ENCODE data around the gene MYLK.

The MYLK gene

DNA sequence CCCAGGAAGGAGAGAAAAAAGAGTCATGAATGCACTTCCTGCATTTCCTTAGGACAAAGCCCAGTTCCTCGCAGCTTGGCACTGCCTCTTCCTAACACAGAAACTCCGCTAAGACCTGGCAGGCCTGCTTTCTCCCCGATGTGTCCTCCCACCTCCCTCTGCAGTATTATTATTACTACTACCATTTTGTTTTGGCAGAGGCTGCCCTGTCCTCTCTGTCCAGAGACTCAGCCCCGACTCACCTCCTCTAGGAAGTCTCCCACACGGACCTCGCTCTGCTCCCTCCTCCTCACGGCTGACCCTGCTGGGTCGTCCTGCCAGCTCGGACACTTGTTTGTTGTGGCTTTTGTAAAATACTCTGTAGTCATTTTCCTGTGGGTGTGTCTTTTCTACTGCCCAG is 192.1 kb downstream of the MYLK start:
- peaks cover 8 to 16% of the 10 kb centered on the region in 2 donors for H3K36me3 ChIP-seq (ENCODE audit: control insufficient read depth in 1 of 2, insufficient read depth in 2 of 2, low read length in 2 of 2)
- H3K4me1 ChIP-seq (ENCODE audit: control insufficient read depth in 1 of 2, insufficient read depth in 2 of 2, low read length in 2 of 2): peaks cover 26 to 81% of the 10 kb centered on the region in 2 donors
- no peaks in the 10 kb centered on the region for H3K9me3 ChIP-seq (ENCODE audit: control insufficient read depth in 1 of 2, low read length in 2 of 2)
- H3K4me3 ChIP-seq (ENCODE audit: low read depth in 1 of 2, low read length in 2 of 2): no peak overlapping the region
- H3K27me3 ChIP-seq (ENCODE audit: low read depth, low read length): no peaks in the 10 kb centered on the region
- H3K27ac ChIP-seq (ENCODE audit: low read length): no peak overlapping the region

DNA sequence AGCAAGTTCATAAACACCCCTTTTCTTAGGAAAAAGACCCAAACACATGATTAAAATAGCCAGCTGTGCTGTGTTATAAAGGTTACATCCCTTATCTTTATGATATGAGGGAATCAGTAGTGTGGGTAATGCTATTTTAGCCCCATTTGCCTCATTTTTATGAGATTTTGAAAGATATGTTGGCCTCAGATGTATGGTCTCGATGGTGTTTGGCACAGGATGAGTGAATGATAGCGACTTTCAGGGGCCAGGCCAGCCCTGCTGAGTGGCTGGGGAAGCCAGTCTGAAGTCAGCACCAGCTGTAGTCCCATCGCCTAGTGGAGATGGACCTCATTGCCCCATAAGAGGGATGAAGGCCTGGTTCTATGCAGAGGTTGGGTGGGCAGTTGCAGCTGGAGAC is 194.3 kb downstream of the MYLK start:
- Histone ChIP-seq H3K36me3 (ENCODE audit: control insufficient read depth in 1 of 2, insufficient read depth in 2 of 2, low read length in 2 of 2) (peaks cover 8 to 13% of the 10 kb centered on the region in 2 donors), H3K4me3 (ENCODE audit: low read depth in 1 of 2, low read length in 2 of 2) (no peak overlapping the region), H3K27me3 (ENCODE audit: low read depth, low read length) (no peaks in the 10 kb centered on the region), H3K4me1 (ENCODE audit: control insufficient read depth in 1 of 2, insufficient read depth in 2 of 2, low read length in 2 of 2) (peaks cover 13 to 69% of the 10 kb centered on the region in 2 donors), H3K27ac (ENCODE audit: low read length) (no peak overlapping the region), H3K9me3 (ENCODE audit: control insufficient read depth in 1 of 2, low read length in 2 of 2) (no peaks in the 10 kb centered on the region)

DNA sequence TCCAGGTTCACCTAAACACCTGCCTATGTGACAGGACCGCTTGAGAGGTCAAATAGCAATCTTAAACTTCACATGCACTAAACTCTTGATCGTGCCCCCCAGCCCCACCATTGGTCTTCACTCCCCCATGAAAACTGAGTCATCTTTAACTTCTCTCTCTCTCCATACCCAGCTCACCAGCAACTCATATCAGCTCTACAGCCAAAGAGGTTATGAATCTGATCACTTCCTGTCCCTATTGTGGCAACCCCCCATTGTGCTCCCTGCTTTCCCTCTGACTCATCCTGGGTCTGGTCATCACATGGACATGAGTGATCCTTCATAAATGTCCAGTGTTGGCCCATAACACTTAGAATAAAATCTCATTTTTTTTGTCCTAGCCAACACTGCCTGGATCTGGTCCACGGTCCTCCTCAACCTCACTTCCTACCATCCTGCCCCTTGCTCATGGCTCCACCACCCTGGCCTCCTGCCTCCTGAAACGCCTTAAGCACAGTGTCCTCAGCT is 195.8 kb downstream of the MYLK start:
- Histone ChIP-seq H3K9me3 (ENCODE audit: control insufficient read depth in 1 of 2, low read length in 2 of 2) (no peaks in the 10 kb centered on the region), H3K27me3 (ENCODE audit: low read depth, low read length) (no peaks in the 10 kb centered on the region), H3K27ac (ENCODE audit: low read length) (peak overlapping the region; percentile 60), H3K4me3 (ENCODE audit: low read depth in 1 of 2, low read length in 2 of 2) (no peak overlapping the region), H3K36me3 (ENCODE audit: control insufficient read depth in 1 of 2, insufficient read depth in 2 of 2, low read length in 2 of 2) (peaks cover 11 to 13% of the 10 kb centered on the region in 2 donors), H3K4me1 (ENCODE audit: control insufficient read depth in 1 of 2, insufficient read depth in 2 of 2, low read length in 2 of 2) (peaks cover 0 to 64% of the 10 kb centered on the region in 2 donors)

DNA sequence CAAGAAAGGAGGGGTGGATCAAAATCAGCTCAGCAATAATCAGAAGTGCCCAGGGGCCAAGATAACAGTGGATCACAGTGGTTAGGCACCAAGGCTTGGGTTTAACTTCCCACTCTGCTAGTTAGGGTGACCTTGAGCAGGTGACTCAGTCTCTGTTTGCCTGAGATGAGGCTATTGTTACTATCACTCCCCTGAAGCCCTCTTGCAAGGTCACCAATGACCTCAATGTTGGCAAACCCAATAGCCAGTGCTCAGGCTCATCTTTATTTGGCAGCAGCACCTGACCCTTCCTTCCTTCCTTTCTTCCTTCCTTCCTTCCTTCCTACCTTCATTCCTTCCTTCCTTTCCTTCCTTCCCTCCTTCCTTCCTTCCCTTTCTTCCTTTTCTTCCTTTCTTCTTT is 196.8 kb downstream of the MYLK start:
- no peak overlapping the region for H3K4me3 ChIP-seq (ENCODE audit: low read depth in 1 of 2, low read length in 2 of 2)
- H3K27ac ChIP-seq (ENCODE audit: low read length): peak overlapping the region; percentile 28

DNA sequence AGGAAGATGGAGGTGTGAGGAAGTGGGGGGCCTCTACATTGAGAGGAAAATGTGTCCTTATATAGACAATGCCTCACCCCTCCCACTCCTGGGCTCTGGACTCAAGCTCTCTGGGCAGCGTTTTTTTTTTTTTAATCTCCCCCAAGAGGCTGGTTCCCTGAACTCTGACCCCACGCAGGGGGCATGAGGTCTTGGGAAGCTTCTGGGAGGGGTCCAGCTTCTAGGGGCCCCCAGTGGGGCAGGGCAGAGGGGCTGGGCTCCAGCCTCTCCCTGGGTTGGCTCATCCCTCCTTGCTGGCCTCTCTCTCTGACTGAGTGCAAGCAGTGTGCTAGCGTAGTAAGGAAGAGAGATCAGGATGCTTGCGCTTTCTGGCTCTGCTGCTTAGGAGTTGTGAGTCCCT is 197.9 kb downstream of the MYLK start:
- H3K9me3 ChIP-seq (ENCODE audit: control insufficient read depth in 1 of 2, low read length in 2 of 2): no peaks in the 10 kb centered on the region
- no peak overlapping the region for H3K27ac ChIP-seq (ENCODE audit: low read length)

More for the DNA sequence above, 196.8 kb downstream of the MYLK start:
- Histone ChIP-seq H3K27me3 (ENCODE audit: low read depth, low read length) (no peaks in the 10 kb centered on the region), H3K9me3 (ENCODE audit: control insufficient read depth in 1 of 2, low read length in 2 of 2) (no peaks in the 10 kb centered on the region), H3K4me1 (ENCODE audit: control insufficient read depth in 1 of 2, insufficient read depth in 2 of 2, low read length in 2 of 2) (peaks cover 0 to 64% of the 10 kb centered on the region in 2 donors), H3K36me3 (ENCODE audit: control insufficient read depth in 1 of 2, insufficient read depth in 2 of 2, low read length in 2 of 2) (peaks cover 12 to 13% of the 10 kb centered on the region in 2 donors)

DNA sequence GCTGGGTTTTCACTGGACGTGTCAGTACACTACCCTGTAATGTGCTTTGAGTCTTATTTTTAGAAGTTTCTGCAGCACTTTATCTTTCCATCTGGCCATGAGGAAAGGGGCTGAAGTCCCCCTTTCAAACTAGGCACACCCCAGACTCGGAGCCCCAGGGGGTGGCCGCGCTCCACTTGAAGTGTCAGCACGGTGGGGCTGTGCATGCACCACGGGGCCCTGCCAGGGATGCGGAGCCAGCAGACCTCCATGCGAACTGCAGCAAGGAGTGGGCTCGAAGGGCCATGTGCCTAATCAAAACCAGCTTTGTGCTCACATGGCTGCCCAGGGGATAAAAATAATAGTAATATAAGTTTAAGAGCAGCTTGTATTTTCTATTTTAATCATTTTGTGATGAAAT is 198.4 kb downstream of the MYLK start:
- H3K4me1 ChIP-seq (ENCODE audit: control insufficient read depth in 1 of 2, insufficient read depth in 2 of 2, low read length in 2 of 2): peaks cover 0 to 70% of the 10 kb centered on the region in 2 donors

More for the DNA sequence above, 197.9 kb downstream of the MYLK start:
- H3K4me1 ChIP-seq (ENCODE audit: control insufficient read depth in 1 of 2, insufficient read depth in 2 of 2, low read length in 2 of 2): peaks cover 0 to 68% of the 10 kb centered on the region in 2 donors
- no peaks in the 10 kb centered on the region for H3K27me3 ChIP-seq (ENCODE audit: low read depth, low read length)
- no peak overlapping the region for H3K4me3 ChIP-seq (ENCODE audit: low read depth in 1 of 2, low read length in 2 of 2)
- H3K36me3 ChIP-seq (ENCODE audit: control insufficient read depth in 1 of 2, insufficient read depth in 2 of 2, low read length in 2 of 2): peaks cover 14 to 20% of the 10 kb centered on the region in 2 donors

DNA sequence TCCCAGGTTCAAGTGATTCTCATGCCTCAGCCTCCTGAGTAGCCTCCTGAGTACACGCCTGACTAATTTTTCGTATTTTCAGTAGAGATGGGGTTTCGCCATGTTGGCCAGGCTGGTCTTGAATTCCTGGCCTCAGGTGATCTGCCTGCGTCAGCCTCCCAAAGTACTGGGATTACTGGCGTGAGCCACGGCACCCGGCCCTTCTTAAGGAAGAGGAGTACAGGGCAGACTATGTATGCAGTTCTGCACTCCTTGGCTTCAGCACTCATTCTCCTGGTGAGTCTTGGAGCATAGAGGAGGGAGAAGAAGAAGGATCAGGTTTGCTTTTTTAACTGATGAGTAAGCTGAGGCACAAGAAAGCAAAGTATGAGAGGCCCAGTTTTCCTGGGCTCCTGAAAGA is 199.5 kb downstream of the MYLK start:
- no peaks in the 10 kb centered on the region for H3K27me3 ChIP-seq (ENCODE audit: low read depth, low read length)
- no peak overlapping the region for H3K4me3 ChIP-seq (ENCODE audit: low read depth in 1 of 2, low read length in 2 of 2)
- peaks cover 0 to 71% of the 10 kb centered on the region in 2 donors for H3K4me1 ChIP-seq (ENCODE audit: control insufficient read depth in 1 of 2, insufficient read depth in 2 of 2, low read length in 2 of 2)
- no peak overlapping the region for H3K27ac ChIP-seq (ENCODE audit: low read length)
- peaks cover 9 to 23% of the 10 kb centered on the region in 2 donors for H3K36me3 ChIP-seq (ENCODE audit: control insufficient read depth in 1 of 2, insufficient read depth in 2 of 2, low read length in 2 of 2)
- H3K9me3 ChIP-seq (ENCODE audit: control insufficient read depth in 1 of 2, low read length in 2 of 2): no peaks in the 10 kb centered on the region

More for the DNA sequence above, 198.4 kb downstream of the MYLK start:
- Histone ChIP-seq H3K9me3 (ENCODE audit: control insufficient read depth in 1 of 2, low read length in 2 of 2) (no peaks in the 10 kb centered on the region), H3K27me3 (ENCODE audit: low read depth, low read length) (no peaks in the 10 kb centered on the region), H3K27ac (ENCODE audit: low read length) (no peak overlapping the region), H3K4me3 (ENCODE audit: low read depth in 1 of 2, low read length in 2 of 2) (no peak overlapping the region), H3K36me3 (ENCODE audit: control insufficient read depth in 1 of 2, insufficient read depth in 2 of 2, low read length in 2 of 2) (peaks cover 13 to 23% of the 10 kb centered on the region in 2 donors)

DNA sequence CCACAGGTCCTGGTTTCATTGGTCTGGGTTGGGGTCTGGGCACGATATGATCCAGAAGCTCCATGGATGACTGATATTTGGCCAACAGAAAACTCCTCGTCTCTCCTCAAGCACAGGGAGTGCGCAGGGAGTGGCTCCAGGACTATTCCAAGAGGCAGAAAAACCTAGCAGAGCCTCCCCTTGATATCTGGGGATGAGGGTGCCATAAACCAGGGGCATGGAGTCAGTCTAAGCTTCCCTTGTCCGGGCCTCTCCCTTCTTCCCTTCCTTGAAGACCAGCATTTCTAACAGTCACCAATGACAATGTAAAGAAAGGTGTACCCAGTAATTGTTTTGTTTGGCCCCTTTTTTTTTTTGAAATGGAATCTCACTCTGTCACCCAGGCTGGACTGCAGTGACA is 199.9 kb downstream of the MYLK start:
- no peaks in the 10 kb centered on the region for H3K9me3 ChIP-seq (ENCODE audit: control insufficient read depth in 1 of 2, low read length in 2 of 2)
- H3K4me1 ChIP-seq (ENCODE audit: control insufficient read depth in 1 of 2, insufficient read depth in 2 of 2, low read length in 2 of 2): peaks cover 0 to 71% of the 10 kb centered on the region in 2 donors
- H3K4me3 ChIP-seq (ENCODE audit: low read depth in 1 of 2, low read length in 2 of 2): no peak overlapping the region
- H3K27me3 ChIP-seq (ENCODE audit: low read depth, low read length): no peaks in the 10 kb centered on the region
- peak overlapping the region; percentile 72 for H3K27ac ChIP-seq (ENCODE audit: low read length)
- H3K36me3 ChIP-seq (ENCODE audit: control insufficient read depth in 1 of 2, insufficient read depth in 2 of 2, low read length in 2 of 2): peaks cover 9 to 22% of the 10 kb centered on the region in 2 donors

DNA sequence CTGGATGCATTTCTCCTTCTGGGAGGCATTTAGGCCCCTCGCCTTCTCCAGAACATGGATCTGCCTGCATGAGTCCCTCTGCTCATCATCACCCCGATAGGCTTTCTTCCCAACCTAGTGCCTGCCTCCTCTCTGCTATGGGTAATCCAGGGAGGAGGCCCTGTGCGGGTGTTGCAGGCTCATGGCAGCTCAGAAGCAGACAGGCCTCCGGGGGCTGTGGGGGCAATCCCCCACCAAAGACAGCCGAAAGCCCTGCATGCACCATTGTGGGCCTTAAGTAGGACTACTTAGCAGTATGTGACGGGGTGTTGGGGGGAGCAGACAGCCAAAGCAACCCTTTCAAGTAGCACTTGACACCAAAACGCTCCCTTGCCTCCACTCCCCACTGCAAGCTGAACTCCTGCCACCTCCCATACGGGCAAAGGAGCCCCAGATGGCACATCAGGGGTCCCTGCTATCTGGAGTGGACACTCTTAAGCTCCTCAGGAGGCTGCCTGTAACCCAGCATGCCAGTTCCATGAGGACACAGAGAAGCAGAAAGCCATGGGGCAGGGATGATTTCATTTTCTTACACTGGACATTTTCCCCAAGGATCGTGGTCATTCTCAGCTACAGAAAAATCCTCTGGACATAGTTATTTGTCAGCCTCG is 200.5 kb downstream of the MYLK start:
- no peaks in the 10 kb centered on the region for H3K9me3 ChIP-seq (ENCODE audit: control insufficient read depth in 1 of 2, low read length in 2 of 2)
- no peak overlapping the region for H3K4me3 ChIP-seq (ENCODE audit: low read depth in 1 of 2, low read length in 2 of 2)
- no peaks in the 10 kb centered on the region for H3K27me3 ChIP-seq (ENCODE audit: low read depth, low read length)
- peaks cover 4 to 17% of the 10 kb centered on the region in 2 donors for H3K36me3 ChIP-seq (ENCODE audit: control insufficient read depth in 1 of 2, insufficient read depth in 2 of 2, low read length in 2 of 2)
- peak overlapping the region; percentile 72 for H3K27ac ChIP-seq (ENCODE audit: low read length)
- peaks cover 0 to 70% of the 10 kb centered on the region in 2 donors for H3K4me1 ChIP-seq (ENCODE audit: control insufficient read depth in 1 of 2, insufficient read depth in 2 of 2, low read length in 2 of 2)

DNA sequence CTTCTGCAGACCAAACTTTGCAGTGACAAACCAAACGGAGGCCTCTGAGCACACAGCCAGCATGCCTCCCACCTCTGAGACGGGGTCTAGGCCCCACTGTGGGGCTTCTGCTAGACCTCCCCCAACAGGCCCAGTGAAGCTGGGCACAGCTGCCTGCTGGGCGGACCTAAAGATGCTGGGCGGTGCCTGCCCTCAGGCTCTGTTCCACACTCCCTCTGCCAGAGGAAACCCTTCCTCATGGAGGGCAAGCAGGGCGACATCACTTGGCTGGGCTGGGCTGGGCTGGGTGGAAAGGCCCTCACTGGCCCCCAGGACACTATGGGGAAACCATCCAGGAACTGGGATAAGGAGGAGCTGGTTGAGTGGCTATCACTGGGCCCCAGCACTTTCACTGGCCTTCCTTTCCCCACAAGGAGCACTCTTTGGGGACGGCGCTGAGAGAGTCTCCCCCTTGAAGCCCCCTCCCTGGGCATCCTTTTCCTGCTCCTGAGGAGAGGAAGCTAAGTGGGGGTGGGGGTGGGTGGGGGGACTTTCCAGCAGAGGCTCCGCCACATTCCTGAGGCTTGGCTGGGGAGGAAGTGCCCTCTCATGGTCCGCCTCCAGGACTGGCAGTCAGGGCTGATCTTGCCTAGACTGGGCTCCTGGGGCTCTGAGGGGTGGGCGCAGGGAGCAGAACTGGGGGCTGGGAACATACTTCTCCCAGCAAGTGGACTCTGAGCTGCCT is 201.2 kb downstream of the MYLK start:
- Histone ChIP-seq H3K4me1 (ENCODE audit: control insufficient read depth in 1 of 2, insufficient read depth in 2 of 2, low read length in 2 of 2) (peaks cover 0 to 73% of the 10 kb centered on the region in 2 donors), H3K27me3 (ENCODE audit: low read depth, low read length) (no peaks in the 10 kb centered on the region), H3K27ac (ENCODE audit: low read length) (peak overlapping the region; percentile 5), H3K9me3 (ENCODE audit: control insufficient read depth in 1 of 2, low read length in 2 of 2) (no peaks in the 10 kb centered on the region), H3K36me3 (ENCODE audit: control insufficient read depth in 1 of 2, insufficient read depth in 2 of 2, low read length in 2 of 2) (peaks cover 4 to 15% of the 10 kb centered on the region in 2 donors), H3K4me3 (ENCODE audit: low read depth in 1 of 2, low read length in 2 of 2) (no peak overlapping the region)

DNA sequence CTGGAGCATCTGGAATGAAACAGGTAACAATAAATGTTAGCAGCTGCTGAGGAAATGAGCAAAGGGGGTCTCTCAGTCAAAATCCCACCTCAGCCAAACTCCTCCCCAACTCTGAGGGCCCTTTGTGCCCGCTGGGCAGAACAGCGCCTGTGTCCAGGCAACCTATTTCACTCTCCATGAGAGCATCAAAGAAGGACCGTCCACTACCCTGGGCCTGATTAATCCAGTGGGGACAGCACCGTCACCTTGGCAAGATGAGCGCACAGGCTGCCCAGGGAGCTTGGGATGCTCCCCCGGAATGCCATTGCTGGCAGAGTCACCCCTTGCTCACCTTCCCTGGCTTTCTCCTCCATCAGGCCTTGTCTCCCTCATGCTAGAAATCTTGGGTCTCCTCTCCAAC is 201.8 kb downstream of the MYLK start:
- H3K27ac ChIP-seq (ENCODE audit: low read length): no peak overlapping the region
- H3K36me3 ChIP-seq (ENCODE audit: control insufficient read depth in 1 of 2, insufficient read depth in 2 of 2, low read length in 2 of 2): peaks cover 4 to 17% of the 10 kb centered on the region in 2 donors
- no peaks in the 10 kb centered on the region for H3K9me3 ChIP-seq (ENCODE audit: control insufficient read depth in 1 of 2, low read length in 2 of 2)
- no peaks in the 10 kb centered on the region for H3K27me3 ChIP-seq (ENCODE audit: low read depth, low read length)
- H3K4me3 ChIP-seq (ENCODE audit: low read depth in 1 of 2, low read length in 2 of 2): no peak overlapping the region
- peaks cover 0 to 75% of the 10 kb centered on the region in 2 donors for H3K4me1 ChIP-seq (ENCODE audit: control insufficient read depth in 1 of 2, insufficient read depth in 2 of 2, low read length in 2 of 2)
